CD4-positive, alpha-beta memory T cell (primary cell): ENCODE measurements around the gene CDK14. TPM values are rescaled to one million over a fixed set of nuclear protein-coding genes. Genes with fewer than 3 reads are reported as not detected.
"Not testable (repeated sequence)": the region's sequence is repeated elsewhere in the genome, so short reads cannot be mapped to it uniquely, and the experiment has no call there.

ENCODE experiments used
- CTCF ChIA-PET: fragments of 350-600 bp; sonication (Branson Sonifier 250); formaldehyde crosslinking; loops from one replicate; lab custom pipeline; 2021; ENCODE audit warnings: inconsistent platforms; ENCODE audit not compliant: partially characterized antibody; lab: Charles Lee
- POLR2A ChIA-PET: fragments of 350-600 bp; sonication (Branson Sonifier 250); formaldehyde crosslinking; loops from one replicate; lab custom pipeline; 2021; ENCODE audit not compliant: partially characterized antibody; lab: Charles Lee
- DNase-seq, 5 donors: peaks; one replicate each; pipeline versions ENCODE4 v3.0.0 to v3.0.0-alpha.2; 2020 to 2022; ENCODE audit warnings: mixed read lengths in 1 of 5
- H3K27ac ChIP-seq: one replicate; pipeline ENCODE4 v1.7.0; 2013; ENCODE audit warnings: low read depth, low read length
- H3K27me3 ChIP-seq: 2 replicates; pipeline ENCODE4 v1.7.0; 2013; ENCODE audit warnings: mild to moderate bottlenecking, low read length, moderate library complexity; ENCODE audit not compliant: insufficient read depth
- H3K36me3 ChIP-seq: 2 replicates; pipeline ENCODE4 v1.7.0; 2013; ENCODE audit warnings: mild to moderate bottlenecking, low read length, moderate library complexity; ENCODE audit not compliant: insufficient read depth
- H3K4me1 ChIP-seq: 2 replicates; pipeline ENCODE4 v1.7.0; 2013; ENCODE audit warnings: mild to moderate bottlenecking, low read length, moderate library complexity; ENCODE audit not compliant: insufficient read depth
- H3K4me3 ChIP-seq, 2 donors: one replicate each; pipeline ENCODE4 v1.7.0; 2013; ENCODE audit warnings: low read length in 2 of 2, mild to moderate bottlenecking in 1 of 2
- H3K9me3 ChIP-seq, 2 donors: one replicate each; pipeline ENCODE4 v1.7.0; 2013; ENCODE audit warnings: low read length in 2 of 2, control low read depth in 1 of 2; ENCODE audit not compliant: control insufficient read depth in 1 of 2
- H3K27ac Mint-ChIP-seq, 7 donors: one replicate each; pipeline ENCODE4 v1.8.0; 2020 to 2021; ENCODE audit warnings: mixed read lengths in 7 of 7, mild to moderate bottlenecking in 6 of 7, inconsistent platforms in 3 of 7, moderate library complexity in 3 of 7
- H3K27me3 Mint-ChIP-seq, 2 donors: one replicate each; pipeline ENCODE4 v1.8.0; 2020 to 2021; ENCODE audit warnings: mixed read lengths in 2 of 2
- H3K36me3 Mint-ChIP-seq, 2 donors: one replicate each; pipeline ENCODE4 v1.8.0; 2020 to 2021; ENCODE audit warnings: mixed read lengths in 2 of 2, inconsistent platforms in 1 of 2, mild to moderate bottlenecking in 1 of 2
- H3K4me1 Mint-ChIP-seq, 4 donors: one replicate each; pipeline ENCODE4 v1.8.0; 2020 to 2021; ENCODE audit warnings: mixed read lengths in 4 of 4, mild to moderate bottlenecking in 1 of 4
- H3K4me3 Mint-ChIP-seq, 8 donors: one replicate each; pipeline ENCODE4 v1.8.0; 2020 to 2021; ENCODE audit warnings: mixed read lengths in 8 of 8, mild to moderate bottlenecking in 7 of 8, moderate library complexity in 6 of 8, inconsistent platforms in 3 of 8
- H3K9me3 Mint-ChIP-seq, 8 donors: one replicate each; pipeline ENCODE4 v1.8.0; 2020 to 2021; ENCODE audit warnings: mixed read lengths in 8 of 8, mild to moderate bottlenecking in 5 of 8, inconsistent platforms in 3 of 8, moderate library complexity in 1 of 8
- intact Hi-C: fragments of 100-400 bp; cut with micrococcal nuclease; formaldehyde crosslinking; loops from one replicate; pipeline ENCODE4 v1.15.1; 2023
- polyA plus RNA-seq, 2 donors: library from polyadenylated mRNA; unstranded; fragments of 300-500 nt; fragmentation: Illumina TruSeq; gene quantifications; one replicate each; pipeline ENCODE4 v1.2.3, GENCODE V29; 2021
- total RNA-seq, 2 experiments: library from RNA; stranded (reverse); gene quantifications; one replicate each; pipeline ENCODE4 v1.2.3, GENCODE V29; 2021

CDK14 gene
- total and polyA plus RNA-seq, 4 experiments from 2014 or later = 0.47 to 0.81 (median 0.70) TPM; not detected in 1

- no peaks in the 10 kb centered on the region for H3K36me3 ChIP-seq
- H3K27ac ChIP-seq = no peak overlapping the region
- no peaks in the 10 kb centered on the region for H3K27me3 ChIP-seq
- intact Hi-C loops = loop anchor here (1.0 kb wide), 1 partner anchor 174 kb away; no protein-coding TSS in a partner anchor
- H3K4me3 Mint-ChIP-seq = no peak overlapping the region
- peaks cover 0 to 1% of the 10 kb centered on the region in 2 donors for H3K27me3 Mint-ChIP-seq
- no peaks in the 10 kb centered on the region for H3K4me1 ChIP-seq
- H3K9me3 ChIP-seq = no peaks in the 10 kb centered on the region
- H3K4me3 ChIP-seq = no peak overlapping the region
- H3K27ac Mint-ChIP-seq = no peak overlapping the region
- DNase-seq = no peak
- POLR2A ChIA-PET = no interaction called here
- no peaks in the 10 kb centered on the region for H3K36me3 Mint-ChIP-seq
- CTCF ChIA-PET = interaction anchor here (0.9 kb wide), 1 partner anchor 174 kb away, joined by 4 read pairs; no protein-coding TSS in a partner anchor
- peaks cover 0 to 2% (median 0%) of the 10 kb centered on the region in 8 donors for H3K9me3 Mint-ChIP-seq
- no peaks in the 10 kb centered on the region for H3K4me1 Mint-ChIP-seq
These were observed 33.3 kb downstream of the CDK14 start for GRCh38 chr7:90629297-90629918.

GRCh38 chr7:90631502-90631901 is 35.4 kb downstream of the CDK14 start:
- Histone ChIP-seq H3K9me3 (no peaks in the 10 kb centered on the region), H3K27me3 (no peaks in the 10 kb centered on the region), H3K4me1 (no peaks in the 10 kb centered on the region), H3K36me3 (no peaks in the 10 kb centered on the region), H3K27ac (no peak overlapping the region), H3K4me3 (no peak overlapping the region)
- H3K9me3 Mint-ChIP-seq = peaks cover 0 to 2% (median 0%) of the 10 kb centered on the region in 8 donors
- ChIA-PET CTCF (no interaction called here), POLR2A (no interaction called here)
- no peak for DNase-seq
- H3K4me3 Mint-ChIP-seq = no peak overlapping the region
- intact Hi-C loops = no loop called here
- H3K27me3 Mint-ChIP-seq = no peaks in the 10 kb centered on the region
- H3K27ac Mint-ChIP-seq = no peak overlapping the region
- no peaks in the 10 kb centered on the region for H3K36me3 Mint-ChIP-seq
- H3K4me1 Mint-ChIP-seq = no peaks in the 10 kb centered on the region

- H3K36me3 Mint-ChIP-seq, H3K36me3 ChIP-seq, intact Hi-C loops, H3K27ac ChIP-seq, H3K4me3 ChIP-seq, H3K9me3 ChIP-seq, H3K27ac Mint-ChIP-seq, POLR2A ChIA-PET, H3K27me3 Mint-ChIP-seq, H3K4me1 Mint-ChIP-seq, H3K27me3 ChIP-seq, CTCF ChIA-PET, H3K4me1 ChIP-seq, DNase-seq, H3K4me3 Mint-ChIP-seq: not testable (repeated sequence)
- H3K9me3 Mint-ChIP-seq = peaks cover 0 to 16% (median 8%) of the 10 kb centered on the region in 8 donors
These were observed 43.6 kb downstream of the CDK14 start for GRCh38 chr7:90639683-90640082.

GRCh38 chr7:90642978-90643377 is 46.9 kb downstream of the CDK14 start:
- no peaks in the 10 kb centered on the region for H3K4me1 ChIP-seq
- no peak for DNase-seq
- Mint-ChIP-seq H3K4me3 (no peak overlapping the region), H3K27me3 (no peaks in the 10 kb centered on the region), H3K27ac (no peak overlapping the region), H3K9me3 (peaks cover 0 to 16% (median 7%) of the 10 kb centered on the region in 8 donors), H3K36me3 (no peaks in the 10 kb centered on the region), H3K4me1 (no peaks in the 10 kb centered on the region)
- no peak overlapping the region for H3K4me3 ChIP-seq
- no peak overlapping the region for H3K27ac ChIP-seq
- H3K36me3 ChIP-seq = no peaks in the 10 kb centered on the region
- CTCF ChIA-PET = no interaction called here
- POLR2A ChIA-PET = no interaction called here
- H3K9me3 ChIP-seq = no peaks in the 10 kb centered on the region
- no peaks in the 10 kb centered on the region for H3K27me3 ChIP-seq
- intact Hi-C loops = no loop called here

GRCh38 chr7:90645784-90646183 is 49.7 kb downstream of the CDK14 start:
- POLR2A ChIA-PET = no interaction called here
- no peak for DNase-seq
- Mint-ChIP-seq H3K4me1 (no peaks in the 10 kb centered on the region), H3K4me3 (no peak overlapping the region), H3K9me3 (peaks cover 0 to 15% (median 5%) of the 10 kb centered on the region in 8 donors), H3K36me3 (no peaks in the 10 kb centered on the region), H3K27ac (no peak overlapping the region), H3K27me3 (no peaks in the 10 kb centered on the region)
- Histone ChIP-seq H3K4me3 (no peak overlapping the region), H3K36me3 (no peaks in the 10 kb centered on the region), H3K9me3 (no peaks in the 10 kb centered on the region), H3K27ac (no peak overlapping the region), H3K27me3 (no peaks in the 10 kb centered on the region), H3K4me1 (no peaks in the 10 kb centered on the region)
- CTCF ChIA-PET = no interaction called here
- intact Hi-C loops = no loop called here

- Histone ChIP-seq H3K4me3 (no peak overlapping the region), H3K27ac (no peak overlapping the region), H3K4me1 (no peaks in the 10 kb centered on the region), H3K36me3 (no peaks in the 10 kb centered on the region), H3K9me3 (no peaks in the 10 kb centered on the region), H3K27me3 (no peaks in the 10 kb centered on the region)
- DNase-seq = no peak
- intact Hi-C loops = no loop called here
- Mint-ChIP-seq H3K4me3 (no peak overlapping the region), H3K36me3 (no peaks in the 10 kb centered on the region), H3K9me3 (peaks cover 0 to 14% (median 3%) of the 10 kb centered on the region in 8 donors), H3K27me3 (no peaks in the 10 kb centered on the region), H3K4me1 (no peaks in the 10 kb centered on the region), H3K27ac (no peak overlapping the region)
- POLR2A ChIA-PET = no interaction called here
- CTCF ChIA-PET = no interaction called here
These were observed 52.0 kb downstream of the CDK14 start for GRCh38 chr7:90648107-90648506.

GRCh38 chr7:90648834-90649233 is 52.7 kb downstream of the CDK14 start:
- POLR2A ChIA-PET = no interaction called here
- Histone ChIP-seq H3K27ac (no peak overlapping the region), H3K4me1 (no peaks in the 10 kb centered on the region), H3K4me3 (no peak overlapping the region), H3K9me3 (no peaks in the 10 kb centered on the region), H3K36me3 (no peaks in the 10 kb centered on the region), H3K27me3 (no peaks in the 10 kb centered on the region)
- intact Hi-C loops = no loop called here
- no peak for DNase-seq
- Mint-ChIP-seq H3K27me3 (no peaks in the 10 kb centered on the region), H3K4me3 (no peak overlapping the region), H3K9me3 (peaks cover 0 to 14% (median 4%) of the 10 kb centered on the region in 8 donors), H3K4me1 (no peaks in the 10 kb centered on the region), H3K36me3 (no peaks in the 10 kb centered on the region), H3K27ac (no peak overlapping the region)
- CTCF ChIA-PET = no interaction called here
